NT2/D1 (cell line): ENCODE measurements around the gene KLHL29.

Experiments
- DNase-seq: peaks from one replicate; pipeline ENCODE4 v3.0.0-alpha.2; 2011; ENCODE audit warnings: low read depth, low spot score
- H3K27me3 ChIP-seq: 2 replicates; pipeline ENCODE4 v1.6.0; 2011; ENCODE audit warnings: mild to moderate bottlenecking; ENCODE audit not compliant: insufficient read length, insufficient read depth
- H3K36me3 ChIP-seq: 2 replicates; pipeline ENCODE4 v1.6.1; 2011; ENCODE audit warnings: mild to moderate bottlenecking, low read length, mixed read lengths; ENCODE audit not compliant: insufficient read depth, insufficient read length
- H3K4me1 ChIP-seq: 2 replicates; pipeline ENCODE4 v1.5.1; 2011; ENCODE audit not compliant: insufficient read depth, insufficient read length
- H3K4me3 ChIP-seq: 2 replicates; pipeline ENCODE4 v1.5.1; 2011; ENCODE audit warnings: low read depth; ENCODE audit not compliant: insufficient read length
- H3K9ac ChIP-seq: 2 replicates; pipeline ENCODE4 v1.6.0; 2011; ENCODE audit warnings: low read depth; ENCODE audit not compliant: insufficient read length
- H3K9me3 ChIP-seq: 2 replicates; pipeline ENCODE4 v1.5.1; 2011; ENCODE audit warnings: mild to moderate bottlenecking, low read length; ENCODE audit not compliant: insufficient read depth
- SUZ12 ChIP-seq: IDR thresholded peaks from 2 replicates; pipeline ENCODE4 v1.6.1; 2011; ENCODE audit not compliant: insufficient read length, insufficient read depth; ENCODE audit errors: extremely low read depth
- YY1 ChIP-seq: IDR thresholded peaks from 2 replicates; pipeline ENCODE4 v1.6.1; 2011; ENCODE audit not compliant: insufficient read length, insufficient read depth
- ZNF274 ChIP-seq: IDR thresholded peaks from 2 replicates; pipeline ENCODE4 v1.6.1; 2011; ENCODE audit warnings: mild to moderate bottlenecking, low read depth, low read length

Gene KLHL29

DNA sequence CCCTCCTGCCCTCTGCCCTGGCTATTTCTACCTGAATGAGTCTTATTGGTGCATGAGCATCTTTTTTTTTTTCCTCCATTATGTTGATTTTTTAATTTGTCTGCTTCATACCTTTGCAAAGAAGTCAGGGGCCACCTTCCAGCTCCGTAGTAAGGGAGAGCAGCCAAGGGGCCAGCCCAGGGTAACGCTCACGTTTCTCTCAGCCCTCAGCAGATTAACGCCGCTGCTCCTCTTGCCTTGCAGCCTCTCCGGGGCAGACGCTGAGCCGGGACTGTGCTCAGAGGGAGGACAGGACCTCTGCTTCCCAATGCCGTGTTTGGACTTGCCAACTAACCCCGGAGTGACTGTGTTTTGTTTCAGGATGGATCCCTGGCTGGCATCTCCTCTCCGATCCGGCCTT lies 300.2 kb downstream of the KLHL29 start:
- Histone ChIP-seq H3K4me3 (no peak overlapping the region), H3K4me1 (peaks cover 7% of the 10 kb centered on the region), H3K27me3 (no peaks in the 10 kb centered on the region), H3K36me3 (no peaks in the 10 kb centered on the region), H3K9ac (no peak overlapping the region), H3K9me3 (no peaks in the 10 kb centered on the region)
- TF ChIP-seq ZNF274 (no peak), YY1 (no peak), SUZ12 (no peak)
- no peak for DNase-seq

DNA sequence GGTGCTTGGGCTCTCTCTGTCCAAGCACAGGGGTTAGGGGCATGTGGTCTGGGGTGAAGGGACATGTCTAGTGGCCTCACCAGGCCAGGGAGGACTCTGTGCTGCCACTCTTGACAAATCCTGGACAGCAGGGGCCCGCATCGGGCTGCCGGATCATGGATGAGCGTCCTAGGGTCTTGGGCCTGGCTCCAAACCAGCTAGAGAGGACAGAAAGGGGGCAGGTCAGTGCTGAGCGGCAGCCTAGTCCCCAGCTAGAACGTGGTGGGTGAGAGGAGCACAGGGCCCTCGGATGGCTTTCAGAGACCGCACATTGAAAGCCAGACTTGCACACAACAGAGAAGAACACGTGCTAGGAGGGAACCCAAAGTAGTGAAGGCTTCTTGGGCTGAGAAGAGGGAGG lies 300.7 kb downstream of the KLHL29 start:
- Histone ChIP-seq H3K4me3 (no peak overlapping the region), H3K4me1 (peaks cover 7% of the 10 kb centered on the region), H3K27me3 (no peaks in the 10 kb centered on the region), H3K9ac (no peak overlapping the region), H3K9me3 (no peaks in the 10 kb centered on the region), H3K36me3 (no peaks in the 10 kb centered on the region)
- DNase-seq = no peak
- TF ChIP-seq YY1 (no peak), SUZ12 (no peak), ZNF274 (no peak)

DNA sequence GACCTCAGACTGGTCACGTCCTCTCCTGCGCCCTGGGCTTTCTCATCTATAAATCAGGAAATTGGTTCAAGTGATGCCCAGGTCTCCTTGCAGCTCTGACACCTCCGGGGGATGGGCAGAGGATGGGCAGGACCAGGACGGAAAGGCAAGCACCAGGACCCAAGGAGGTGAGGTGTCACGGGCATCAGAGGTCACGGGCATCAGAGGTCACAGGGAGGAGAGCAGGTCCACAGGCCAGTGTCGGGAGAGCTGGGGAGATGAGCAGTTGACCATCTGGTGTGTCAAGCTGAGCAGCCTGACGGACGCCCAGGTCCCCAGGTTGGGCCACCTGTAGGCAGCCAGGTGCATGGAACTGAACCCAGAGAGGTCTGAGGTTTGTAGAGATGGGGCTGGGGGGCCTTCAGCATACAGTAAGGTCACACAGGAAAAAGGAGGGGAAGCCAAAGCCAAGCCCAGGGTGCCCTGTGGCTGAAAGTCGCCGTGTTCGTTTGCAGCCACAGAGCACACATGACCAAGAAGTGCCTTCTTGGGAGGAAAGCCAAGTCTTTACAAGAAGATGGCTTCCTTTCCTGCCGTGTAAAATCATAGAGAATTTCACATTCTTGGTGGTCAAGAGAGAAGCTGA lies 301.5 kb downstream of the KLHL29 start:
- Histone ChIP-seq H3K4me3 (no peak overlapping the region), H3K27me3 (no peaks in the 10 kb centered on the region), H3K9ac (no peak overlapping the region), H3K36me3 (no peaks in the 10 kb centered on the region), H3K4me1 (peaks cover 7% of the 10 kb centered on the region), H3K9me3 (no peaks in the 10 kb centered on the region)
- TF ChIP-seq SUZ12 = no peak
- TF ChIP-seq YY1 = no peak
- no peak for TF ChIP-seq ZNF274
- no peak for DNase-seq

DNA sequence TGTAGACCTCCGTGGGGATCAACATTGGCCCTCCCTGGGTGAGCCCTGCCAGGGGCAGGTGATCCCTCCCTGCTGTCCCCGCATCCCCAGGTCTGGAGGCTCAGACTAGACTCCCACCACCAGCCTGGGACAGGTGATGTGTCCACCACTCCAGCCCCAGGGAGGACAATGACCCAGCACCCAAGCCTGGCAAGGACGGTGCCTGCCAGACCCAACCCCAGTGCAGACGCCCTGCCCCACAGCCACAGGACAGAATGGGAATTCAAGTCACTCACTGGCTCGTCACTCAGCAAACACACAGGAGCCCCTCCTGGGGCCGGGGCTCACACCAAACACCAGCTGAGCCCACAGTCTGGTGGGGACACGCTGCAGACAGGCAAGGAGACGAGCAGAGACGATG lies 302.2 kb downstream of the KLHL29 start:
- no peaks in the 10 kb centered on the region for H3K27me3 ChIP-seq
- no peaks in the 10 kb centered on the region for H3K36me3 ChIP-seq
- no peaks in the 10 kb centered on the region for H3K9me3 ChIP-seq
- no peak for TF ChIP-seq SUZ12
- no peak for TF ChIP-seq YY1
- no peak for TF ChIP-seq ZNF274
- DNase-seq = no peak
- H3K4me1 ChIP-seq = peaks cover 7% of the 10 kb centered on the region
- no peak overlapping the region for H3K9ac ChIP-seq
- no peak overlapping the region for H3K4me3 ChIP-seq

DNA sequence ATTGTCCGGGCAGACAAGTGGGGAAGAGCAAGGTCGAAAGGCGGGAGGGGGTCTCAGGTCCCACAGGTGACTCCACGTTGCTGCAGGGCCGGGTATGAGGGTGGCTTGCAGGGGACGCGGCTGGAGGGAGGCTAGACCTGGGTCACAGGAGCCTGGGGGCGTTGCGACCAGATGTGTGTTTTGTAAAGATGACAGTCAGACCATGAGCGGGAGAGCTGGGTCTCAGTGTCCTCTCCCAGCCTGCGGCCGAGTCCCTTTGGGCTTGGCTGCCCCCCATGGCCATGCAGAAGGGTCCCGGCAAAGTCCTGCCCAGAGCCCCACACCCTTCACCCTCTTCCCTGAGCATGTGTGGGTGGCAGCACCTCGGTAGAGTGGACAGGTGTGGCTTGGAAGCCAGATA lies 302.7 kb downstream of the KLHL29 start:
- peaks cover 7% of the 10 kb centered on the region for H3K4me1 ChIP-seq
- H3K9me3 ChIP-seq = no peaks in the 10 kb centered on the region
- H3K36me3 ChIP-seq = no peaks in the 10 kb centered on the region
- no peak overlapping the region for H3K9ac ChIP-seq
- no peak overlapping the region for H3K4me3 ChIP-seq
- no peak for DNase-seq
- no peaks in the 10 kb centered on the region for H3K27me3 ChIP-seq
- TF ChIP-seq ZNF274 = no peak

DNA sequence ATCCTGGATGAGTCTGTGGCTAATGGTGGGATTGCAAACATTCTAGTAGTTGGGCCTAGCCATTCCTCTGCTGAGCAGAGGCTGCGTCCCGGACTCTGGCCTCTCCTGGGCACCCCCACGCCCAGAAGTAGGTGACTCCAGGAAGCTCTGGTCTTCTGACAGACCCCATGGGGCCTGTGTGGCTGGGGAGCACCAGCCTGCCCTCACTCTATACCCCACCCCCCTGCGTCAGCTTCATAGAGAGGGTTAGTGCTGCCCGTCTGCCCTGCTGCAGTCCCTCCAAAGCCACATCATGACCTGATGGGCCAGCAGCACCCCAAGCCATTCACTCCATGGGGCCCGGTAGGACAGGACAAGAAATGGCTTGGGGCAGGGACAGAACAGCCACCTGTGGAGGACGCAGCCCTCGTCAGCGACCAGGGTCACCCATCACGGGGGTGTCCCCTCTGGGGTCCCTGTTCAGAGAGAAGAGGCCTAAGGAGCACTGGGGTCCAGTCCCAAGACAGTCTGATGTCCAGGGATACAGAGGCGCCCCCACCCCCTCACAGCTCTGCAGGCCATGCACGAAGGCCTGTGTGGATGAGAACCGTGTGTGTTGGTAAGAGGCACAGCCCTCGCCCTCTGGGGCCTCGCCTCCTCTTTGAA lies 303.6 kb downstream of the KLHL29 start:
- Histone ChIP-seq H3K36me3 (peaks cover 1% of the 10 kb centered on the region), H3K4me3 (no peak overlapping the region), H3K27me3 (no peaks in the 10 kb centered on the region), H3K9ac (no peak overlapping the region), H3K4me1 (peaks cover 7% of the 10 kb centered on the region), H3K9me3 (no peaks in the 10 kb centered on the region)
- TF ChIP-seq SUZ12 (no peak), ZNF274 (no peak), YY1 (no peak)
- DNase-seq = no peak

DNA sequence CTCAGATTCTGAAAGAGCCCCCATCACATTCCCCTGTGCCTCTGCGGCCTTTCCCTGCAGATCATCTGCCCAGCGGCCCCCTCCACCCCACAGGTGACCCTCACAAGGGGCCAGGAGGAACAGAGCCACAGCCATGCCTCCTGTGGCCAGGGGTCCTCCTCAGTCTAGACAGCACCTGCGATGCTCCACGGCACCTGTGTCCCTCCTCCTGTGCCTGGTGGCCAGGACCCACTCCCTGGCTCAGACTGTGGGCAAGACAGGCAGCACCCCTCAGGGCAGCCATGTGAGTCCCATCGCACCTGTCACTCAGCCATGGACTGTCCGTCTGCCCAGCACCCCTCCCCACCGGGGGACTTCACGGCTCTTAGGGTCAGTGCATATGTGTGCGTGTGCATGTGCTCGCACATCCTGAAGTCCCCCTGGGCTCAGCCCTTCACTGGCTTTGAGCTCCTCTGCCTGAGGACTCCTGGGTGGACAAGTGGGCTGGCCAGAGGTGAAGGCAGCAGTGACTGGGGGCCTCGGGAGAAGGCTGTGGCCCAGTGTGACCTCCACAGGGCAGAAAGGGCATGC lies 304.2 kb downstream of the KLHL29 start:
- H3K27me3 ChIP-seq = no peaks in the 10 kb centered on the region
- H3K9me3 ChIP-seq = no peaks in the 10 kb centered on the region
- no peak for TF ChIP-seq YY1
- TF ChIP-seq SUZ12 = no peak
- H3K4me3 ChIP-seq = no peak overlapping the region
- H3K9ac ChIP-seq = no peak overlapping the region
- peaks cover 2% of the 10 kb centered on the region for H3K36me3 ChIP-seq
- peaks cover 7% of the 10 kb centered on the region for H3K4me1 ChIP-seq
- DNase-seq = no peak
